Fibroblast of skin of scalp (primary cell): ENCODE measurements around the gene TBP. TPM values are rescaled to one million over a fixed set of nuclear protein-coding genes. Genes with fewer than 3 reads are reported as not detected.
"Not testable (repeated sequence)": the region's sequence is repeated elsewhere in the genome, so short reads cannot be mapped to it uniquely, and the experiment has no call there.

Source experiments
- DNase-seq: peaks from one replicate; pipeline ENCODE4 v3.0.0-alpha.2; 2013
- polyA plus RNA-seq, 2 experiments: library from polyadenylated mRNA; unstranded; fragments of 120-200 nt; gene quantifications; one replicate each; pipeline ENCODE4 v1.2.1, GENCODE V29; 2013; ENCODE audit not compliant: insufficient read length in 2 of 2

Gene TBP
- 16.5 TPM for polyA plus RNA-seq (2013, experiment 1 of 2; ENCODE audit: insufficient read length)
- 17.7 TPM for polyA plus RNA-seq (2013, experiment 2 of 2; ENCODE audit: insufficient read length)

GRCh38 chr6:170554013-170554795 is at the start of gene TBP:
Gene TBP, plus strand, starts transcription at chr6:170554369. Its CDS starts 2,661 bp downstream, at chr6:170557030.
- peak; percentile 99 for DNase-seq

GRCh38 chr6:170504479-170504878 is 49.7 kb upstream of the TBP start:
- no peak for DNase-seq

GRCh38 chr6:170505306-170505705 is 48.9 kb upstream of the TBP start:
- no peak for DNase-seq

GRCh38 chr6:170506446-170506845 is 47.7 kb upstream of the TBP start:
- DNase-seq: no peak

GRCh38 chr6:170507728-170508127 is 46.4 kb upstream of the TBP start:
- DNase-seq: not testable (repeated sequence)

GRCh38 chr6:170508275-170508674 is 45.9 kb upstream of the TBP start:
- DNase-seq: not testable (repeated sequence)

GRCh38 chr6:170508892-170509722 is 45.1 kb upstream of the TBP start:
- not testable (repeated sequence) for DNase-seq

- no peak for DNase-seq
Measured at GRCh38 chr6:170509723-170510018, 44.5 kb upstream of the TBP start.

- DNase-seq: no peak
Measured at GRCh38 chr6:170510631-170511030, 43.5 kb upstream of the TBP start.

GRCh38 chr6:170512249-170512648 is 41.9 kb upstream of the TBP start:
- DNase-seq: no peak

GRCh38 chr6:170514908-170515307 is 39.3 kb upstream of the TBP start:
- no peak for DNase-seq

- peak; percentile 73 for DNase-seq
Measured at GRCh38 chr6:170516783-170517616, 37.2 kb upstream of the TBP start.

- DNase-seq: peak; percentile 11
Measured at GRCh38 chr6:170522565-170523183, 31.5 kb upstream of the TBP start.

- DNase-seq: no peak
Measured at GRCh38 chr6:170523256-170524171, 30.7 kb upstream of the TBP start.

GRCh38 chr6:170524172-170524502 is 30.0 kb upstream of the TBP start:
- DNase-seq: no peak

- no peak for DNase-seq
Measured at GRCh38 chr6:170525795-170526194, 28.4 kb upstream of the TBP start.

GRCh38 chr6:170527995-170528394 is 26.2 kb upstream of the TBP start:
- DNase-seq: not testable (repeated sequence)

GRCh38 chr6:170529839-170530469 is 24.2 kb upstream of the TBP start:
- DNase-seq: peak; percentile 74

- no peak for DNase-seq
Measured at GRCh38 chr6:170532867-170533488, 21.2 kb upstream of the TBP start.

GRCh38 chr6:170533792-170534191 is 20.4 kb upstream of the TBP start:
- DNase-seq: no peak
